Natural killer cell (primary cell): ENCODE data around the gene HMG20B. TPM values are rescaled to one million over a fixed set of nuclear protein-coding genes. Genes with fewer than 3 reads are reported as not detected.
"Not testable (repeated sequence)": the region's sequence is repeated elsewhere in the genome, so short reads cannot be mapped to it uniquely, and the experiment has no call there.

Source experiments
- ATAC-seq, 3 donors: fragments of 150-1000 bp in 2 of 3; fragments of 200-7000 bp in 1 of 3; cut with Tn5 transposase; 1 replicate in 1 of 3; 2 replicates in 2 of 3; pipeline ENCODE4 v1.10.0; 2021; ENCODE audit warnings: mild to moderate bottlenecking in 2 of 3, moderate library complexity in 2 of 3
- DNase-seq, 2 donors: peaks; one replicate each; pipeline versions ENCODE4 v3.0.0 to v3.0.0-alpha.2; 2013 to 2021; ENCODE audit warnings: mixed read lengths in 1 of 2
- H3K27ac ChIP-seq: one replicate; pipeline ENCODE4 v1.5.1; 2013; ENCODE audit warnings: mild to moderate bottlenecking, low read length
- H3K27me3 ChIP-seq: one replicate; pipeline ENCODE4 v1.6.1; 2013; ENCODE audit warnings: low read length; ENCODE audit not compliant: control insufficient read depth, insufficient read depth
- H3K36me3 ChIP-seq: one replicate; pipeline ENCODE4 v1.6.1; 2013; ENCODE audit warnings: low read length; ENCODE audit not compliant: control insufficient read depth, insufficient read depth
- H3K4me1 ChIP-seq: one replicate; pipeline ENCODE4 v1.6.1; 2013; ENCODE audit warnings: low read length; ENCODE audit not compliant: control insufficient read depth, insufficient read depth
- H3K4me3 ChIP-seq: one replicate; pipeline ENCODE4 v1.5.1; 2013; ENCODE audit warnings: low read length
- H3K9me3 ChIP-seq: one replicate; pipeline ENCODE4 v1.6.1; 2013; ENCODE audit warnings: low read length; ENCODE audit not compliant: control insufficient read depth, insufficient read depth
- H3K27ac Mint-ChIP-seq, 2 donors: one replicate each; pipeline ENCODE4 v1.8.0; 2022; ENCODE audit warnings: mild to moderate bottlenecking in 2 of 2, mixed read lengths in 2 of 2, moderate library complexity in 1 of 2
- H3K27me3 Mint-ChIP-seq, 2 donors: one replicate each; pipeline ENCODE4 v1.8.0; 2022; ENCODE audit warnings: low read depth in 2 of 2, mixed read lengths in 2 of 2
- H3K36me3 Mint-ChIP-seq: one replicate; pipeline ENCODE4 v1.8.0; 2022; ENCODE audit warnings: mixed read lengths
- H3K4me1 Mint-ChIP-seq, 2 donors: one replicate each; pipeline ENCODE4 v1.8.0; 2022; ENCODE audit warnings: mixed read lengths in 2 of 2
- H3K4me3 Mint-ChIP-seq: one replicate; pipeline ENCODE4 v1.8.0; 2022; ENCODE audit warnings: mild to moderate bottlenecking, moderate library complexity, mixed read lengths
- H3K9me3 Mint-ChIP-seq, 2 donors: one replicate each; pipeline ENCODE4 v1.8.0; 2022; ENCODE audit warnings: mixed read lengths in 2 of 2
- WGBS: methylation state at CpG from one replicate; pipeline ENCODE4 v1.1.7; 2013; ENCODE audit warnings: missing lambda C conversion rate; ENCODE audit not compliant: insufficient coverage; 5-methylcytosine and 5-hydroxymethylcytosine counted together
- intact Hi-C: fragments of 100-400 bp; cut with micrococcal nuclease; formaldehyde crosslinking; loops from one replicate; pipeline ENCODE4 v1.14.2; 2022
- total RNA-seq, 4 donors: library from RNA; stranded (reverse); fragments of 120-200 nt in 1 of 4; gene quantifications; one replicate each; pipeline versions ENCODE4 v1.2.3 to v1.2.4, GENCODE V29; 2013 to 2022
- TF ChIP-seq, protein P1 (sequence below): fragments of 200-600 bp; IDR thresholded peaks from one replicate; pipeline ENCODE4 v1.8.0; 2022; ENCODE audit warnings: antibody characterized with exemption

Gene HMG20B
- total RNA-seq, 3 donors from 2014 or later (not counting 1 experiment from before 2014, with no cell fraction given), result 45.8 to 57.5 (median 52.1) TPM

DNA sequence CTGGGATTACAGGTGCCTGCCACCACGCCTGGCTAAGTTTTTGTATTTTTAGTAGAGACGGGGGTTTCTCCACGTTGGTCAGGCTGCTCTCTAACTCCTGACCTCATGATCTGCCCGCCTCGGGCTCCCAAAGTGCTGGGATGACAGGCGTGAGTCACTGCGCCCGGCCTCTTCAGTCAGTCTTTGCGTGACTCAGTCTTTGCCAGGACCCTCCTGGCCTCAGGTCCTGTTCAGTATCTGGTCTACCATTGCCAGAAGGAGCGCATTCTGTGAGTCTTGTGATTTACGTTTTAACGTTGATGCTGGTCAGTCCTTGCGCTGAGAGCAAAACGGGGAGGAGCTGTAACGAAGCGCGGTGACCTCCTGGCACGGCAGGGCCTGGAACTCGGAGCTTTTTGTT lies 7.6 kb upstream of the HMG20B start:
- intact Hi-C loops, result no loop called here
- DNase-seq (no peak), ATAC-seq (no peak)
- Mint-ChIP-seq H3K4me1 (no peaks in the 10 kb centered on the region), H3K4me3 (no peak overlapping the region), H3K27ac (no peak overlapping the region), H3K27me3 (no peaks in the 10 kb centered on the region), H3K36me3 (no peaks in the 10 kb centered on the region), H3K9me3 (no peaks in the 10 kb centered on the region)
- TF ChIP-seq, protein P1, sequence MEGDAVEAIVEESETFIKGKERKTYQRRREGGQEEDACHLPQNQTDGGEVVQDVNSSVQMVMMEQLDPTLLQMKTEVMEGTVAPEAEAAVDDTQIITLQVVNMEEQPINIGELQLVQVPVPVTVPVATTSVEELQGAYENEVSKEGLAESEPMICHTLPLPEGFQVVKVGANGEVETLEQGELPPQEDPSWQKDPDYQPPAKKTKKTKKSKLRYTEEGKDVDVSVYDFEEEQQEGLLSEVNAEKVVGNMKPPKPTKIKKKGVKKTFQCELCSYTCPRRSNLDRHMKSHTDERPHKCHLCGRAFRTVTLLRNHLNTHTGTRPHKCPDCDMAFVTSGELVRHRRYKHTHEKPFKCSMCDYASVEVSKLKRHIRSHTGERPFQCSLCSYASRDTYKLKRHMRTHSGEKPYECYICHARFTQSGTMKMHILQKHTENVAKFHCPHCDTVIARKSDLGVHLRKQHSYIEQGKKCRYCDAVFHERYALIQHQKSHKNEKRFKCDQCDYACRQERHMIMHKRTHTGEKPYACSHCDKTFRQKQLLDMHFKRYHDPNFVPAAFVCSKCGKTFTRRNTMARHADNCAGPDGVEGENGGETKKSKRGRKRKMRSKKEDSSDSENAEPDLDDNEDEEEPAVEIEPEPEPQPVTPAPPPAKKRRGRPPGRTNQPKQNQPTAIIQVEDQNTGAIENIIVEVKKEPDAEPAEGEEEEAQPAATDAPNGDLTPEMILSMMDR, result no peak
- Histone ChIP-seq H3K9me3 (no peaks in the 10 kb centered on the region), H3K4me1 (no peaks in the 10 kb centered on the region), H3K27me3 (no peaks in the 10 kb centered on the region), H3K4me3 (no peak overlapping the region), H3K27ac (no peak overlapping the region), H3K36me3 (no peaks in the 10 kb centered on the region)
- 94% methylated on average over 19 of the region's 19 CpGs for WGBS

DNA sequence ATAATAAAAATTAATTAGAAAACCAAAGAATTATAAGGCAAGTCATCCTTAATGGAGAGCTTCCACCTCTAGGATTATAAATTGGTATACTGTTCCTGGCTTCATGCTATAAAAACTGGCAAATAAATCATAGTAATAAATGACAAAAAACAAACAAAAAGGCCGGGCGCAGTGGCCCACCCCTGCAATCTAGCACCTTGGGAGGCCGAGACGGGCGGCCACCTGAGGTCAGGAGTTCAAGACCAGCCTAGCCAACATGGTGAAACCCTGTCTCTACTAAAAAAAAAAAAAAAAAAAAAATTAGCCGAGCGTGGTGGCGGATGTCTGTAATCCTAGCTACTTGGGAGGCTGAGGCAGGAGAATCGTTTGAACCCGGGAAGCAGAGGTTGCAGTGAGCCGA lies 2.7 kb upstream of the HMG20B start:
- intact Hi-C loops, H3K36me3 ChIP-seq, ATAC-seq, H3K9me3 ChIP-seq, H3K27me3 ChIP-seq, H3K4me3 ChIP-seq, H3K27ac ChIP-seq, H3K27me3 Mint-ChIP-seq, H3K27ac Mint-ChIP-seq, H3K9me3 Mint-ChIP-seq, H3K36me3 Mint-ChIP-seq, DNase-seq, H3K4me3 Mint-ChIP-seq: not testable (repeated sequence)
- H3K4me1 ChIP-seq, result peaks cover 23% of the 10 kb centered on the region
- 98% methylated on average over 10 of the region's 11 CpGs for WGBS
- H3K4me1 Mint-ChIP-seq, result peaks cover 7 to 22% of the 10 kb centered on the region in 2 donors

DNA sequence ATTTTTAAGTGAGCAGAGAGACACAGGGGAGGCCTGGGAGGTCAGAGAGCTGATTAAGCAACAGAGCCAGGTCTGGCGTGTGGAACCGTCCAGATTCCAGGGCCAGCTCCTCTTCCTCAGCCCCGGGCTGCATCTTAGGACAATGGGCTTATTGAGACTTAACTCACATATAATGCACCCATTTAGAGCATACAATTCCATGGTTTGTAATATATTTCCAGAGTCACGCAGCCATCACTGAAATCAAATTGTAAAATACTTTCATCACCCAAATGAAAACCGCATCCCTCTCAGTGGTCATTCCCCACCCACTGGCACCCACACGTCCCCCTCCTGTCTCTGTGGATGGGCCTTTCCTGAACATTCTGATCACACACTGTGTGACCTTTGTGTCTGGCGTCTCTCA lies 2.1 kb upstream of the HMG20B start:
- Mint-ChIP-seq H3K27me3 (no peaks in the 10 kb centered on the region), H3K4me1 (peaks cover 7 to 25% of the 10 kb centered on the region in 2 donors), H3K27ac (no peak overlapping the region), H3K4me3 (peak overlapping the region; percentile 2), H3K9me3 (no peaks in the 10 kb centered on the region), H3K36me3 (no peaks in the 10 kb centered on the region)
- no peak for DNase-seq
- no peak overlapping the region for H3K4me3 ChIP-seq
- H3K36me3 ChIP-seq, result no peaks in the 10 kb centered on the region
- TF ChIP-seq, protein P1, result no peak
- no peaks in the 10 kb centered on the region for H3K27me3 ChIP-seq
- H3K27ac ChIP-seq, result no peak overlapping the region
- no peaks in the 10 kb centered on the region for H3K9me3 ChIP-seq
- peaks cover 23% of the 10 kb centered on the region for H3K4me1 ChIP-seq
- ATAC-seq, result no peak
- WGBS, result 91% methylated on average over 7 of the region's 7 CpGs
- intact Hi-C loops, result no loop called here

DNA sequence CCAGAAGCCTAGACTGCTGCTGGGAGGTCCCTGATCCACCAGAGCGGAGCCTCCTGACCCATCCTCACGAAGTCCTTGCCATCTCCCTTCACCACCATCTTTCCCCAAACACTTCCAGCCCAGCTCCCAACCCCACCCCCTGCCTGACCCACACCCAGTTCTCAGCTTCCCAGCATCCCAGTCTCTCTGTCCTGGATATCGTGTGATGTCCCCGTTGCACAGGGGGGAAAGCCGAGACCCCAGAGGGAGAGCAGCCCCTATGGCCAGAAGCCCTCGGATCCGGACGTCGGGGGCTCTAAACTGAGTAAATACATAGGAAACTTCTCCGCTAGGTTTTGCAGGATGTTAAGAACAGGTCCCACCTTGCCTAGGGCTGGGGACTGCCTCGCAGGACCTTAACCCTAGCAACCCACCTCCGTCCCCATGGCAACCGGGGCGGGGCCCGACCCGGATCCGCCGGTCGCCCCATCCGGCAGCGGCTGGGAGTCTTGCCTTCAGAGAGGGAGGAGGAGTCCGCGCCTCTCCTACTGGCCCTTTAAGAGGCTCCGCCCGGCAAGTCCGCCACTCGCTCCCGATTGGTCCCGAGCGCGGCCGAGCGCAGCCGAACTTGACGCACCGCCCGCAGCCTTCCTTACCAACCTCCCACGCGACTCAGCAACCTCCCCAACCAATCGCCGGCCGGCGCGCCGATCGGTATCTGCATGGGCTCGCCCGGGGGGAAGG lies 451 bp upstream of the HMG20B start:
- peak; percentile 93 to 99 (median 94) for ATAC-seq

More for the DNA sequence above, 451 bp upstream of the HMG20B start:
- WGBS, result 3% methylated on average over 48 of the region's 48 CpGs
- Histone ChIP-seq H3K36me3 (no peaks in the 10 kb centered on the region), H3K4me3 (peak overlapping the region; percentile 49), H3K4me1 (peaks cover 26% of the 10 kb centered on the region), H3K9me3 (no peaks in the 10 kb centered on the region), H3K27ac (peak overlapping the region; percentile 67), H3K27me3 (no peaks in the 10 kb centered on the region)
- intact Hi-C loops, result loop anchor here (1.0 to 2.0 kb wide), 3 partner anchors 14 to 65 kb away; partner anchors contain the start of genes CACTIN and FZR1
- Mint-ChIP-seq H3K4me3 (peak overlapping the region; percentile 88), H3K4me1 (peaks cover 7 to 25% of the 10 kb centered on the region in 2 donors), H3K36me3 (no peaks in the 10 kb centered on the region), H3K27me3 (no peaks in the 10 kb centered on the region), H3K27ac (peak overlapping the region; percentile 61 to 85), H3K9me3 (no peaks in the 10 kb centered on the region)
- TF ChIP-seq, protein P1, result no peak
- peak; percentile 98 to 99 for DNase-seq
